HUES6 (cell line): ENCODE data around the gene MBTD1.
A peak's percentile ranks its signal among the peaks of the same experiment; 100 is the strongest.

Experiments used
- H3K27ac ChIP-seq: 2 replicates; pipeline ENCODE4 v1.7.0; 2013; ENCODE audit warnings: low read depth, mild to moderate bottlenecking, low read length, inconsistent platforms
- H3K27me3 ChIP-seq: 2 replicates; pipeline ENCODE4 v1.6.1; 2013; ENCODE audit warnings: low read length; ENCODE audit not compliant: control insufficient read depth, insufficient read depth
- H3K36me3 ChIP-seq: 2 replicates; pipeline ENCODE4 v1.6.1; 2013; ENCODE audit warnings: low read length; ENCODE audit not compliant: control insufficient read depth, insufficient read depth
- H3K4me1 ChIP-seq: 2 replicates; pipeline ENCODE4 v1.6.1; 2013; ENCODE audit warnings: low read length; ENCODE audit not compliant: control insufficient read depth, insufficient read depth
- H3K4me3 ChIP-seq: 2 replicates; pipeline ENCODE4 v1.5.1; 2013; ENCODE audit warnings: low read depth, low read length
- H3K9ac ChIP-seq: one replicate; pipeline ENCODE4 v1.6.1; 2013; ENCODE audit warnings: mild to moderate bottlenecking, low read length
- H3K9me3 ChIP-seq: 2 replicates; pipeline ENCODE4 v1.6.1; 2013; ENCODE audit warnings: low read depth, low read length; ENCODE audit not compliant: control insufficient read depth, insufficient read depth

MBTD1 gene

DNA sequence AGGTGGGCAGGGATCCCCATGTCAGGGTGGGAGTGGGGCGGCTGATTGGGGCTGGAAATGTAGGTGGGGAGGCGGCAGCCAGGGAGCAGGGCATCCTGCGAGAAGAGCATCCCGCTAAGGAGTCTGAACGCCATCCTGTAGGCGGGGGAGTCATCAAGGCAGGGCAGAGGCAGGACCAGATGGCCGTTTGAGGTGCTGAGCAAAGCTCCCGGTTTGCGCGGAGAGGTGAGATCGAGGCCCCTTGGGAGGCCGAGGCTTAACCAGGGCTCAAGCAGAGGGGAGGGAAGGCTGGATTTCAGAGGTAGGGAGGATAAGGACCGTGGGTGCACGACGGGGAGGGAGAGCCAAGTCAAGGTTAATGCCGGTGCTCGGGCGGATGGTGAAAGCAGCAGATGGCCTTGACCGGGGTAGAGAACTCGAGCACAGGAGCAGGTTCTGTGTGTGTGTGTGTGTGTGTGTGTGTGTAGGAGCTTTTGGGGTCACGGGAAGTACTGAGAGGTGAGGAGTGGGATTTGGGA, 94.1 kb downstream of the MBTD1 start:
- Histone ChIP-seq H3K4me3 (peak overlapping the region; percentile 83), H3K4me1 (no peaks in the 10 kb centered on the region), H3K9me3 (no peaks in the 10 kb centered on the region), H3K9ac (peak overlapping the region; percentile 81), H3K36me3 (peaks cover 59% of the 10 kb centered on the region), H3K27ac (no peak overlapping the region), H3K27me3 (no peaks in the 10 kb centered on the region)

DNA sequence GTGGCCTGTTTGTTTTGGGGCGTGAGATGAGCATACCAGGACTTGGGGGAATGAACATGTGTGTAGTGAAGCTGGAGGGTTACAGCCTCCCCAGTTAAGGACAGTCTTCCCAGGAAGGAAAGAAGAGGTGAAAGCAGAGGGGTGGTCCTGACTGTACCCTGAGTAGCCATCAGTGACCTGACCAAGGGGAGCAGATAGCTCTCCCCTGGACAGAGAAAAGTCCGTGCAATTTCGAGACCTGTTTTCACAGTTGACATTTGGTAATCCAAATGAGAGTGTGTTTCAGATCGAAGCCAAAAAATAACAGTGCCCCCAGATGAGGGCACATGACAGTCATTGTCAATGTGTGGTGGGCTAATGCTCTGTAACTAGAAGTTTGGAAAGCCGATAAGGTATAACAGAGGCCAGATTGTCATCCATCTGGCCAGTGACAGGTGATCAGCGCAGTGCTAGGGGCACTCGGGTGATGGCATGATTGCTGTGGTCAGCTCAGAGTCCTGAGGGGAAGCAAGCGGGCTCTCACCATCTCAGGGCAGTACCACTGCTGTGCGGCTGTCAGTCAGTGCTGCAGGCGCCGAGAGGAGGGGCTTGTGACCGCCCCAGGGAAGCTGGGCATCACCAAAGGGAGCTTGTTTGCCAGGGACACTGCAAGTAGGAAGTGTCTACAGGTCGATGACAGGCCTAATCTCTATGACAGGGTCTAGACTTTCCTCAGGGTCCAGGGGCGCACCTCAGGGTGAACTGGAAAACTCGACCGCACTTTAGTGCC, 94.8 kb downstream of the MBTD1 start:
- peak overlapping the region; percentile 81 for H3K9ac ChIP-seq
- H3K36me3 ChIP-seq = peaks cover 58% of the 10 kb centered on the region
- no peaks in the 10 kb centered on the region for H3K4me1 ChIP-seq
- H3K27ac ChIP-seq = no peak overlapping the region
- H3K4me3 ChIP-seq = peak overlapping the region; percentile 83
- no peaks in the 10 kb centered on the region for H3K27me3 ChIP-seq
- H3K9me3 ChIP-seq = no peaks in the 10 kb centered on the region

DNA sequence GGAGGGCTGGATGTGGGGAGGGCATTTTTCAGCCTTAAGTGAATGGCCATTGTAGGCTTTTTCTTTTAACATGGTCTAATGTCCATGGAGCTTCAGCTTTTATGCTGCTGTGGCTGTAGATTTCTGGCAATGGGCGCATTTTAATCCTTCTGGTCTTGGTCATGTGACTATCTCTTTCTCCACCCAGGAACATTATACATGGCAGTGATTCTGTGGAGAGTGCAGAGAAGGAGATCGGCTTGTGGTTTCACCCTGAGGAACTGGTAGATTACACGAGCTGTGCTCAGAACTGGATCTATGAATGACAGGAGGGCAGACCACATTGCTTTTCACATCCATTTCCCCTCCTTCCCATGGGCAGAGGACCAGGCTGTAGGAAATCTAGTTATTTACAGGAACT, 98.3 kb downstream of the MBTD1 start:
- Histone ChIP-seq H3K27ac (no peak overlapping the region), H3K36me3 (peaks cover 66% of the 10 kb centered on the region), H3K4me3 (no peak overlapping the region)

DNA sequence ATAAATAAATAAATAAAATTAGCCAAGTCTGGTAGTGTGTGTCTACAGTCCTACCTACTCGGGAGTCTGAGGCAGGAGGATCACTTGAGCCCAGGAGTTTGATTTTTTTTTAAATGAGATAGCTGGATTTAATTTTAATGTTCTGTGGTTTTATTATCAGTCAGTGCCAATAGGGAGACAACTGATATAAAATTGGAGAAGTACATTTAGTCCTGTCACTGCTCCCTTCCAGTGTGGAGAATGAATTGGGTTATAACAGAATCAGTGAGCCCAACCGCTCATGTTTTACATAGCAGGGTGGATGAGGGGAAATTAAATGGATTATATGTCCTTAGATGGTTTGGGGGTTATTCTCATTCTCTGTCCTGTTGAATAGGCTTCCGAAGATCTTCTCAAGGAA, 100.2 kb downstream of the MBTD1 start:
- H3K27ac ChIP-seq = no peak overlapping the region
- H3K4me3 ChIP-seq = no peak overlapping the region
- no peaks in the 10 kb centered on the region for H3K27me3 ChIP-seq
- H3K4me1 ChIP-seq = peaks cover 2% of the 10 kb centered on the region; the same call in 1 of the 2 replicates
- no peak overlapping the region for H3K9ac ChIP-seq
- no peaks in the 10 kb centered on the region for H3K9me3 ChIP-seq
- peaks cover 80% of the 10 kb centered on the region for H3K36me3 ChIP-seq

More for the DNA sequence above, 98.3 kb downstream of the MBTD1 start:
- Histone ChIP-seq H3K9ac (no peak overlapping the region), H3K27me3 (no peaks in the 10 kb centered on the region), H3K4me1 (no peaks in the 10 kb centered on the region), H3K9me3 (no peaks in the 10 kb centered on the region)

DNA sequence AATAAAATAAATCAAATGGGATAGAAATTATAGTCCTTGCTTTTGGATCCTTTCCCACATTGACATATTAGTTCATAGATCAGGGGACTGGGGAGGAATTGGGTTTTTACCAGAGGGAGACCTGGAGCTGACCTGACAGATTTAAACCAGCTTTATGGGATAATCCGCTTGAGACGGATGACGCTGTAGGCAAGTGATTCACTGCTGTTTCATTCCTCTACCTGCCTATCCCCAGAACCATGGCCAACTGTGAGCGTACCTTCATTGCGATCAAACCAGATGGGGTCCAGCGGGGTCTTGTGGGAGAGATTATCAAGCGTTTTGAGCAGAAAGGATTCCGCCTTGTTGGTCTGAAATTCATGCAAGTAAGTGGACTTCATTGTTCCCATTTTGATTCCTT, 104.4 kb downstream of the MBTD1 start:
- Histone ChIP-seq H3K4me1 (peaks cover 10% of the 10 kb centered on the region; the same call in 1 of the 2 replicates), H3K9me3 (no peaks in the 10 kb centered on the region), H3K4me3 (no peak overlapping the region), H3K27me3 (no peaks in the 10 kb centered on the region), H3K9ac (no peak overlapping the region), H3K27ac (no peak overlapping the region), H3K36me3 (peaks cover 49% of the 10 kb centered on the region)

DNA sequence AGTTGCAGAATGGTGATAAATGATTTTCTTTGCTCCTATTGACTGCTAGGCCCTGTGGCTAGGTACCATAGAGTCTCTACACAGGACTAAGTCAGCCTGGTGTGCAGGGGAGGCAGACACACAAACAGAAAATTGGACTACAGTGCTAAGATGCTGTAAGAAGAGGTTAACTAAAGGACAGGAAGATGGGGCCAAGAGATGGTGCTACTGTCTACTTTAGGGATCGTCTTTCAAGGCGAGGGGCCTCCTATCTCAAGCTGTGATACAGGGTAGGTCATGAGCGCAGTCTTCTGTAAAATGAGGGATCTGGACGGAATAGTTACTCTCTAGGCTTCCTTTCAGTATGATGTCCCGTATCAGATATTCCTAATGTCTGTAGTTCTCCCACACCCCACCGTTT, 105.7 kb downstream of the MBTD1 start:
- peak overlapping the region; percentile 29; the same call in 1 of the 2 replicates for H3K27ac ChIP-seq
- H3K4me3 ChIP-seq = peak overlapping the region; percentile 94
- H3K9ac ChIP-seq = peak overlapping the region; percentile 95
- peaks cover 40% of the 10 kb centered on the region for H3K36me3 ChIP-seq
- H3K27me3 ChIP-seq = no peaks in the 10 kb centered on the region
- H3K9me3 ChIP-seq = no peaks in the 10 kb centered on the region
- H3K4me1 ChIP-seq = peaks cover 10% of the 10 kb centered on the region; the same call in 1 of the 2 replicates

DNA sequence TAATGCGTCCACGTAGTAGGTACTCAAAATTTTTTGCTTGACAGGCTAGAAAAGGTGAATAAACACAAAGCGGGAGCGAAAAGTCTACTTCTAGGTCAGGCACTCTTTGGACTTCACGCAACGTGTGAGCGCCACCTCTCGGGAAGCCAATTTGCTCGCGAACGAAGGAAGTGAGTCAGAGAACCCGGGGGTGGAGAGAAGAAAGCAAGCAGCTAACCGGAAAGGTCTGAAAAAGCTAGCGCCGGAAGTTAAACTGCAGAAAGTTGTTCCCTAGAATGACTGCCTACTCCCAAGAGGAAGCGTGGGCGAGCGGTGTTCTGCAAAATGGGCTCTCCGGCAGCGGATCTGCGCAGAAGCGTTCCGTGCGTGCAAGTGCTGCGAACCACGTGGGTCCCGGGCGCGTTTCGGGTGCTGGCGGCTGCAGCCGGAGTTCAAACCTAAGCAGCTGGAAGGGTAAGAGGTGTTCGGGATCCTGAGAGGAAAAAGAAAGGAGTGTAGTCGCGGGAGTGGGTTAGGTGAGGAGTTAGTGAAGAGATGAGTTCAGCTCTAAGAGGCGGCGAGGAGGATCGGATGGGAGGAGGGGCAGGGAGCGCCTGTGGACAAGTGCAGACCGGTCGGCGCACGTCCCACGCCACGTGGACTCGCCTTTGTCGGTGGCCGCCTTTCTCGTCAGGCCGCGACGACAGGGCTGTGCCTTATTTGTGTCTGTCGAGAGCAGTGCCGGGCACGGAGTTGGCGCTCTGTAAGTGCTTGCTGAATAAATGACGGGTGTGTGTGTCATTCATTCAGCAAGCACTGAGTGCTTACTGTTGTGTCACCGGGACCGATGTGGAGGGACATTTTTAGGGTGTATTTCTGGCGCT, 106.4 kb downstream of the MBTD1 start, which contains the start of gene NME1:
Gene NME1, plus strand, starts transcription at position 350 of the 863 bp plus-strand sequence. CDS start 2,096 bp downstream, outside the sequence.
- Histone ChIP-seq H3K27me3 (no peaks in the 10 kb centered on the region), H3K9me3 (no peaks in the 10 kb centered on the region), H3K27ac (peak within 1 kb of the TSS; percentile 29; the same call in 1 of the 2 replicates), H3K36me3 (peaks cover 32% of the 10 kb centered on the region), H3K4me3 (peak within 1 kb of the TSS; percentile 94), H3K9ac (peak within 1 kb of the TSS; percentile 95), H3K4me1 (peaks cover 10% of the 10 kb centered on the region; the same call in 1 of the 2 replicates)

DNA sequence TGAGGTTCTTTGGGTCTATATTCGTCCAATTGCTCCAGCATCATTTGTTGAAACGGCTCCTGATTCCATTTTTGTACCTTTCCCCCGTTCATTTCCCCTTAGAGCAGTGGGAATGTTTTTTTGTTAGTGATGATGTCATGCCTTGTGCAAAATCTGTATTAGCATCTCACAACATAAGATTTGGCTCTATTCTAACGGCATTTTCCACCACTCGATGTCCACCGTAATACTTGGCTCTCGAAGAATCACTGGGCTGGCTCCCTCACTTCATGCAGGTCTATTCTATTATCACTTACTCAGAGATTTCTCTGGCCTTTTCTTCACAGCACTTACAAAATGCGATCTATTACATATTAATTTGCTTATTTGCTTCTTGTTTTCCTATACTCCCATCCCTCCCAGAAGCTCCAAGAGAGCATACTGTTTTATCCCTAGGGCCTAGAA, 107.1 kb downstream of the MBTD1 start:
- Histone ChIP-seq H3K27me3 (no peaks in the 10 kb centered on the region), H3K36me3 (peaks cover 26% of the 10 kb centered on the region), H3K4me3 (peak overlapping the region; percentile 54), H3K27ac (peak overlapping the region; percentile 8; the same call in 1 of the 2 replicates), H3K4me1 (peaks cover 10% of the 10 kb centered on the region; the same call in 1 of the 2 replicates), H3K9ac (peak overlapping the region; percentile 40), H3K9me3 (no peaks in the 10 kb centered on the region)

DNA sequence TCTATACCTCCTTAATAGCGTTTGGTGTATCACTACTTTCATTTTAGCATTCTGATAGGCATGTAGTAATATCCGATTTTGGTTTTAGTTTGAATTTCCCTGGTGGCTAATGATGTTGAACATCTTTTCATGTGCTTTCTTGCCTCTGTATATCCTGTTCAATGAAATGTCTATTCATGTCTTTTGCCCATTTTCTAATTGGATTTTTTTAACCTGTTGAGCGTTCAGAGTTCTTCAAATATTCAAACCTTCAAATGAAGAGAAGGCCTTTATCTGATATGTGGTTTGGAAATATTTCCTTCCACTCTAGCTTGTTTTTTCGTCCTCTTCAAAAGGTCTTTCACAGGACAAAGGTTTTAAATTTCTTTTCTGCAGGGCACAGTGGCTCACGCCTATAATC, 108.9 kb downstream of the MBTD1 start:
- Histone ChIP-seq H3K4me1 (peaks cover 10% of the 10 kb centered on the region; the same call in 1 of the 2 replicates), H3K27ac (no peak overlapping the region), H3K27me3 (no peaks in the 10 kb centered on the region), H3K9me3 (no peaks in the 10 kb centered on the region), H3K4me3 (no peak overlapping the region), H3K9ac (no peak overlapping the region), H3K36me3 (peaks cover 8% of the 10 kb centered on the region)

DNA sequence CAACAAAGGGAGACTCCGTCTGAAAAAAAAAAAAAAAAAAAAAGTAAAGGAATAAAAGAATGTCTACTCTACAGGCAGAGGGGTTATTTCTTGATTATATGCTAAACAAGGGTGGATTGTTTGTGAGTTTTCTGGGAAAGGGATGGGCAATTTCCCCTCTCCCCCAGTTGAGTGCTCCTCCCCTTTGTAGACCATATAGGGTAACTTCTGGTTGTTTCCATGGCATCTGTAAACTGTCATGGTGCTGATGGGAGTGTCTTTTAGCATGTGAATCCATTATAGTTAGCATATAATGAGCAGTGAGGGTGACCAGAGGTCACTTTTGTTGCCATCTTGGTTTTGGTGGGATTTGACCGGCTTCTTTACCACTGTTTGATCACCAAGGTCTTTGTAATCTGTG, 110.7 kb downstream of the MBTD1 start:
- H3K36me3 ChIP-seq = no peaks in the 10 kb centered on the region
- H3K27ac ChIP-seq = no peak overlapping the region
- no peaks in the 10 kb centered on the region for H3K27me3 ChIP-seq
- no peak overlapping the region for H3K4me3 ChIP-seq
- peaks cover 11% of the 10 kb centered on the region; the same call in 1 of the 2 replicates for H3K4me1 ChIP-seq
- H3K9me3 ChIP-seq = no peaks in the 10 kb centered on the region
- no peak overlapping the region for H3K9ac ChIP-seq
